Central memory CD8-positive, alpha-beta T cell (primary cell): ENCODE measurements around the gene PDE4D.

ENCODE experiments used
- ATAC-seq: fragments of 150-1000 bp; cut with Tn5 transposase; replicated peaks from 2 replicates; pipeline ENCODE4 v1.10.0; 2022; ENCODE audit warnings: mild to moderate bottlenecking, moderate FRiP score, moderate number of reproducible peaks; ENCODE audit not compliant: poor library complexity, severe bottlenecking; ENCODE audit errors: extremely low read depth
- DNase-seq, 2 donors: peaks; one replicate each; pipeline ENCODE4 v3.0.0; 2021; ENCODE audit warnings: low spot score in 2 of 2
- H3K27ac Mint-ChIP-seq: one replicate; pipeline ENCODE4 v1.8.0; 2022; ENCODE audit warnings: low read depth, mild to moderate bottlenecking, moderate library complexity, mixed read lengths
- H3K27me3 Mint-ChIP-seq: one replicate; pipeline ENCODE4 v1.8.0; 2022; ENCODE audit warnings: mixed read lengths
- H3K36me3 Mint-ChIP-seq: one replicate; pipeline ENCODE4 v1.8.0; 2022; ENCODE audit warnings: mild to moderate bottlenecking, moderate library complexity, mixed read lengths; ENCODE audit not compliant: insufficient read depth
- H3K4me1 Mint-ChIP-seq: one replicate; pipeline ENCODE4 v1.8.0; 2022; ENCODE audit warnings: mixed read lengths
- H3K4me3 Mint-ChIP-seq: one replicate; pipeline ENCODE4 v1.8.0; 2022; ENCODE audit warnings: mild to moderate bottlenecking, moderate library complexity, mixed read lengths
- H3K9me3 Mint-ChIP-seq: one replicate; pipeline ENCODE4 v1.8.0; 2022; ENCODE audit warnings: mixed read lengths

PDE4D gene

DNA sequence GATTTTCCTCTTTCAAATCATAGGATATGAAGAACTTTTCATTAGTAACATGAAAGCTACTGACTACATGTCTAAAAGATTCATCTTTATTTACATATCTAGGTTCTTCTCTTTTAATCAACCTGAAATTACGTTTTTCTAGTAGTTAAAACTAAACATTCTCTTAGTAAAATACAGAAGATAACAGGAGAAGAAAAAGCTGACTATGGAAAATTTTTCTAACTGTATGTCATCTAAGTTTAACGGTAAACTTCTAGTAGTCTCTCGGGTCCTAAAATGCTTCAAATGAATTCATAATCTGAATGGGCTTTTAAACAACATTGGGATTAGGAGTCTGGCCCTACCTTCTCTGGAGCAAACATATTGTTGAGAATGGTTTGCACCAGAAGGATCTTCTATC lies 151.9 kb downstream of the PDE4D start:
- DNase-seq (no peak), ATAC-seq (no peak)
- Mint-ChIP-seq H3K9me3 (no peaks in the 10 kb centered on the region), H3K36me3 (no peaks in the 10 kb centered on the region), H3K27ac (no peak overlapping the region), H3K27me3 (no peaks in the 10 kb centered on the region), H3K4me1 (no peaks in the 10 kb centered on the region), H3K4me3 (no peak overlapping the region)

DNA sequence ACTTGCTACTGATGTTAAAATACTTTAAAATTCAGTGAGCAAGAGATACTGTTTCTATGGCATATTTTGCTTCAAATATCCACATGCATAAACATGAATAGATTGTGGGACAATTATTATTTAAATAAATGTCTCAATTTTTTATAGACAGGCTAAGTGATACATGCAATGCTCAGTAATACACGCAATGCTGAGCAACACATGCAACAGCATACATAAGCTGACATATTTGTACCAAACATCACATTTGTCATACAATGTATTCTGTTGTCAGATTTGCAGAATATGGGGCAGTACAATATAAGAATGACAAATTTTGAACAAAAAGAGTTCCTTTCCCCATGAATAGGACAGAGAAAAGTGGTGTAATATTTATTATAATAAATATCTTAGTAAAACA lies 155.5 kb downstream of the PDE4D start:
- Mint-ChIP-seq H3K36me3 (no peaks in the 10 kb centered on the region), H3K9me3 (no peaks in the 10 kb centered on the region), H3K27ac (no peak overlapping the region), H3K4me1 (no peaks in the 10 kb centered on the region), H3K27me3 (no peaks in the 10 kb centered on the region), H3K4me3 (no peak overlapping the region)
- no peak for DNase-seq
- no peak for ATAC-seq

DNA sequence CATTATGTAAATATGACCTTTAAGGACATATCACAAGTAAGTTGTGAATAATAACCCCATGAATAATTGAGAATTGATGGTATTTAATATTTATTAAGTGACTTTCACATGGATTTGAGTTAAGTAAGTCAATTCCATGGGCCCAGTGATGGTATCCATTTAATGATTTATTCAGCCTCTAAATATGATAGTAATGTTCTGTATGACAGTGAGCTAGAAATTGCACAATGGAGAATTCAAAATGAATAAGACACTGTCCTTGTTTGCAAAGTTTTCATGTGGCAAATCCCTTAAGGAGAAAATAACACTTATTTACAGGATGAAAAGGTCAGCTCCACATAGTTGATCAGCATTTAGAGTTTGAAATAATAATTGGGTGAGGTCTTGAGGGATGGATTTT lies 160.7 kb downstream of the PDE4D start:
- no peaks in the 10 kb centered on the region for H3K4me1 Mint-ChIP-seq
- no peaks in the 10 kb centered on the region for H3K27me3 Mint-ChIP-seq
- H3K4me3 Mint-ChIP-seq = no peak overlapping the region
- H3K27ac Mint-ChIP-seq = no peak overlapping the region
- H3K36me3 Mint-ChIP-seq = no peaks in the 10 kb centered on the region
- H3K9me3 Mint-ChIP-seq = no peaks in the 10 kb centered on the region
- ATAC-seq (no peak), DNase-seq (no peak)

DNA sequence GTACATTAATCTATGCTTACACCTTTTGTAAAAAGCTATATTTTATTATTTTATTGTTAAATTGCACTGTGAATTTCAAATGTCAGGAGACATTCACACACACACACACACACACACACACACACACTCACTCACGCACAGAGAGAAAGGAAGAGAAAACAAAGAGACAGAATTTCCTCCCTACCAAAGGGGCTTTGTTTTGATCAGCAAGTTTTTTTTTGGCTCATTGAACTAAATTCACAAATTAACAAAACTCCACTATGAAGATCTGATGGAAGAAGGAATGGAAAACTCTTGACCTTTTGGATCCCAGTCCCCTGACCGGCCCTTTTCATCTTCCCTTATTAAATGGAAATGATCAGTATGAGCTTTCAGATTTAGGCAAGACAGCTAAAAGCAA lies 161.2 kb downstream of the PDE4D start:
- Mint-ChIP-seq H3K27ac (no peak overlapping the region), H3K27me3 (no peaks in the 10 kb centered on the region), H3K9me3 (no peaks in the 10 kb centered on the region), H3K36me3 (no peaks in the 10 kb centered on the region), H3K4me1 (no peaks in the 10 kb centered on the region), H3K4me3 (no peak overlapping the region)
- DNase-seq (no peak), ATAC-seq (no peak)

DNA sequence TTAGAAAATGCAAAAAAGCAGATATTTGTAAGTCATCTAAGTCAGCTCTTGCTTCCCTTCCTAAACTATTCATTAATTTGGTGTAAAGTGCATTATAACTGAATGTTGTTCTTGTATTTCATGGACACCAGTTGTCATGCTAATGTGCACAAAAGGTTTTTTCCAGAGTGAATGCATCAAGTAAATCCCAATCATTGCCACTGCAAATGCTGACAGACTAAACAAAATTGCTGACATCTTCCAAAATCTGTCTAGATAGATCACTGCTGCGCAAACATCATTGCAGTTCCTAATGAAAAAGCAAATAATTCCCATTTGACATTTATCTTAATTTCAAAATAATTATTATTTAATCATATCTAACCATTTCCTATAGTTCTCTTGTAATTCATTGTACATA lies 161.7 kb downstream of the PDE4D start:
- Mint-ChIP-seq H3K27ac (no peak overlapping the region), H3K9me3 (no peaks in the 10 kb centered on the region), H3K4me3 (no peak overlapping the region), H3K27me3 (no peaks in the 10 kb centered on the region), H3K4me1 (no peaks in the 10 kb centered on the region), H3K36me3 (no peaks in the 10 kb centered on the region)
- DNase-seq (no peak), ATAC-seq (no peak)

DNA sequence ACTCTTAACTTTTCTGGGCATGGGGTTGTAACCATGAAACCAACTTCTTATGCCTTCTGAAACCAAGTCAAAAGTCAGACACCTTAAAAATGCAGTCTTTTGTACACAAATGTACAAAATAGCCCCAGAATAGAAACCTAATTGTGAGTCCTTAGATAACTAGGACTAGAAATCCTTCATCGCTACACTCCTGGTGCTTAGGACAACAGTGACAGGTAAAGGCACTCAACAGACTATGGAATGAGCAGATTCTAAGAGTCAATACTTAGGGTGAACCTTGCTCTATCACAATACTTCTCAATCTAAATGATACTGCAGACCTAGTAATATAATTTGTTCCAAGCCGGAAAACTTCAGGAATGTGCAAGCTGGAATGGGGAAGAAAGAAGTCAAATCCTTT lies 163.7 kb downstream of the PDE4D start:
- no peaks in the 10 kb centered on the region for H3K27me3 Mint-ChIP-seq
- H3K36me3 Mint-ChIP-seq = no peaks in the 10 kb centered on the region
- no peaks in the 10 kb centered on the region for H3K4me1 Mint-ChIP-seq
- no peak for DNase-seq
- no peak for ATAC-seq
- no peaks in the 10 kb centered on the region for H3K9me3 Mint-ChIP-seq
- H3K27ac Mint-ChIP-seq = no peak overlapping the region
- no peak overlapping the region for H3K4me3 Mint-ChIP-seq

DNA sequence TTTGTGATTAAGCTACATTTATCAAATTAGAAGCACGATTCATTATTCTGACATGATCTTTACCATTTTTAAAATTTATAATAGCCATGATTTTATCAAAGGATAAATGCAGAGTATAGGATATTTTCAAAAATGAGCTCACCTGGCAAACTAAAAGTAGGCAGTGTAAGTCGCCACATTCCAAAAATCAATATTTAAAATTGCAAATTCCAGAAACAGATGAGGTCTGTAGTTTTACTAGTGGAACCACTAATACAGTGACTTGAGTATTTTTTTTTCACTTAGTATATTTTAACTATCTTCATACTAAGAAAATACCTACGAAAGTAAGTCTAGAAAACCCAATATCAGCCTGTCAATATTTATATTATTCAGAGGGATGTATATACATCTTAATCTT lies 164.2 kb downstream of the PDE4D start:
- no peak overlapping the region for H3K27ac Mint-ChIP-seq
- H3K9me3 Mint-ChIP-seq = no peaks in the 10 kb centered on the region
- ATAC-seq (no peak), DNase-seq (no peak)
- no peaks in the 10 kb centered on the region for H3K36me3 Mint-ChIP-seq
- no peak overlapping the region for H3K4me3 Mint-ChIP-seq
- H3K4me1 Mint-ChIP-seq = no peaks in the 10 kb centered on the region
- no peaks in the 10 kb centered on the region for H3K27me3 Mint-ChIP-seq

DNA sequence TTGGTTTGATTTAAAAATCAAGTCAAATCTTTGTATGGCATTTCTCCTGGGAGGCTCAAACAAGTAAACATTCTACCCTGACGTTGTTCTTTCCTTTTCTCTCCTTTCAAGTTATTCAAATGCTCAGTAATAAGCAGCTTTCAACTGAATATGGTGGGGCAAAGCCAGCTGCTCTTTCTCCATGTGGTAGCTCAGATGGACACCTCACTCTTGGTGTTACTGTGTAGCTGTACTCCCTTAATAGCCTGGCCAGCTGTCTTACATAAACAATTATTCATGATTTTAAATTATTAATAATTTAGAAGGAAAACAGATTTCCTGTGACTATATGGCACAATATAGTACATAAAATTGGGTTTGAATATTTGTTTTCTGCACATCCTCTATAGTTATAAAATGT lies 165.2 kb downstream of the PDE4D start:
- Mint-ChIP-seq H3K36me3 (no peaks in the 10 kb centered on the region), H3K4me3 (no peak overlapping the region), H3K27me3 (no peaks in the 10 kb centered on the region), H3K27ac (no peak overlapping the region), H3K4me1 (no peaks in the 10 kb centered on the region), H3K9me3 (no peaks in the 10 kb centered on the region)
- no peak for DNase-seq
- no peak for ATAC-seq

DNA sequence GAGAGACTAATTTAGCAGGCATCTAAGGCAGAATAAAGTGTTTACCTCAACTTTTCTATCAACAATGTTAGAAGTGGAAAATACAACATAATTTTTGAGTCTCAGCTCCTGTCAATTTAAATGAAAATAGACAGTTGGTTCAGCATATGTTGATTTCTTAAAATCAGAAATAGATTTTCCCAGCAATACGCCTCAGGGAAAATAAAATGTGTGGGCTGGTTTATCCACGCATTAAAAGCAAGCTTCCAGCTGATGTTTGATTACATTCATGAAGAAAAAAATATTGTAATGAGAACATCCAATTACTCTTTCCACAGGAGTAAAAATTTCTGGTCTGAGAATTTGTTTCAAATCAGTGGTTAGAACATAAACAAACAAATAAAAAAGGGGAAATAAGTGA lies 166.3 kb downstream of the PDE4D start:
- Mint-ChIP-seq H3K27ac (no peak overlapping the region), H3K36me3 (no peaks in the 10 kb centered on the region), H3K9me3 (no peaks in the 10 kb centered on the region), H3K4me3 (no peak overlapping the region), H3K4me1 (no peaks in the 10 kb centered on the region), H3K27me3 (no peaks in the 10 kb centered on the region)
- DNase-seq (no peak), ATAC-seq (no peak)

DNA sequence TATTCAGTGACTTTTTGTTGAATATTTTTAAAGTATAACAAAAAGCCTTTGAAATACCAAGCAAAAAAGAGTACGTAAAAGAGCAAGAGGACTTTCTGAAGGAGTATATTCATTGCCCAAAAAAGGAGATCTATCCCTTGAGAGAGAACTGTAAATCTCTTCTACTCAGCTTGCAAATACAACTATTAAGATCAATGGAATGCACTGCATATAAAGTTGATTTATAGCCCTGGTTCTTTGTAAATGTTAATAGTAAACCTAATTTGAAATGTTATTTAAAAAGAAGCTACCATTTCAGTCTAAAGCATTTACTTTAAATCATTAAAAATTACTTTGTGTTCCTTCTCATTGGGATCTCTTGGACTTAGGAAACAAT lies 168.1 kb downstream of the PDE4D start:
- Mint-ChIP-seq H3K4me3 (no peak overlapping the region), H3K4me1 (no peaks in the 10 kb centered on the region), H3K27ac (no peak overlapping the region), H3K9me3 (no peaks in the 10 kb centered on the region), H3K27me3 (no peaks in the 10 kb centered on the region), H3K36me3 (no peaks in the 10 kb centered on the region)
- DNase-seq = no peak
- no peak for ATAC-seq

DNA sequence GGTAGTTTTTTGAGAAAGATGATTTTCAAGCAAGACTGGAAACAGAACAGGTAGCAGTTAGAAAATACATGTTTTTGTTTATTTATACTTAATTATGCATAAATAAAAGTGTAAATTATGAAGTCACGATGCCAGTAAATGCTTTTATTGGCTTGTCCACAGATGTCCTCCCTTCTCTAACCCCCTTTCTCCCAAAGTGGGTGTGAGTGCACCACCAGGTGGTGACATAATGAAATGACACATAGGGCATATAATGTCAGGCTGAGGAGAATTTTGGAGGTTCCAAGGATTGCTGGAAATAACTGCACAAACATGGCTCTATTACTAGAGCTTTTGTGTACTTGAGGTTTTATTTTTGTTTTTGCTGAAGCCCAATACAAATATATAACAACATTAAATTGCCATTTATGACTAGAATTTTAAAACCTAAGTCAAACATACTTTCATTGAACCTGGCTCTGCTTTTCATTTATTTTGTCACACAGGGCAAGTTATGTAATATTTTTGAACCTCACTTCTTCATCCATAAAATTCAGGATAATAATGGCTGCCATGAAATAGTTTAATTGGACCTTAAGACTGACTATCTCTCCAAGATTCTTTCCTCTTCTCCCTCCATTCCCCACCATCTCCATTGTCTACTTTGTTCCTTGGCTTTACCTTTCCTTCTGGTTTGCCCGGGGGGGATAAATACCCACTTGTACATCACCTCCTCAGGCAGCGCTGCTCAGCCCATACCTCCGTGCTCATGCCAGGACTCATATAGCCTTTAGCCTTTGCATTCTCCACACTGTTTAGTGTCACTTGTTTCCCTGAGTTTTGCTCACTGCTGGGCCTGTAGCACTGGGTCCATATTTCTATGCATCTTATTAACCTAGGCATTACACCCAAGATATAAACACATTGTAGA lies 168.8 kb downstream of the PDE4D start:
- no peak for ATAC-seq
- no peak overlapping the region for H3K27ac Mint-ChIP-seq
- H3K36me3 Mint-ChIP-seq = no peaks in the 10 kb centered on the region
- DNase-seq = no peak
- no peaks in the 10 kb centered on the region for H3K27me3 Mint-ChIP-seq
- H3K9me3 Mint-ChIP-seq = no peaks in the 10 kb centered on the region
- H3K4me3 Mint-ChIP-seq = no peak overlapping the region
- no peaks in the 10 kb centered on the region for H3K4me1 Mint-ChIP-seq

DNA sequence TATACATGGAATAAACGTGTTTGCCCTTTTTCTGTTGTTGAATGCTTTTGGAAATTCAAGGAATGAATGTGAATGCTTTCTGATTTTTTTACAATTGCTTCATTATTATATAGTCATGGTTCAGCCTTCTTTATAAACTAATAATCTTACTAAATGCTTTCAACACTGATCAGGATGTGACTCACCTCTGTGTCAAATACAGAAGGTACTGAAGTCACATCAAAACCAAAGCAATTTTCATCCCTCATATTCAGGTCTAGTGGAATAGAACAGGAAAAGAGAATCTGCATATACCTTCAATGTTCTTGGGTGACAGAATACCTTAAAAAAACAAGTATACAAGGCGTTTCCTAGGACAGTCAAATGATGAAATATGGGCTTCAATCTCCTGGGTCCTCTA lies 170.7 kb downstream of the PDE4D start:
- Mint-ChIP-seq H3K27me3 (no peaks in the 10 kb centered on the region), H3K9me3 (no peaks in the 10 kb centered on the region), H3K4me1 (no peaks in the 10 kb centered on the region), H3K27ac (no peak overlapping the region), H3K36me3 (no peaks in the 10 kb centered on the region), H3K4me3 (no peak overlapping the region)
- ATAC-seq (no peak), DNase-seq (no peak)

DNA sequence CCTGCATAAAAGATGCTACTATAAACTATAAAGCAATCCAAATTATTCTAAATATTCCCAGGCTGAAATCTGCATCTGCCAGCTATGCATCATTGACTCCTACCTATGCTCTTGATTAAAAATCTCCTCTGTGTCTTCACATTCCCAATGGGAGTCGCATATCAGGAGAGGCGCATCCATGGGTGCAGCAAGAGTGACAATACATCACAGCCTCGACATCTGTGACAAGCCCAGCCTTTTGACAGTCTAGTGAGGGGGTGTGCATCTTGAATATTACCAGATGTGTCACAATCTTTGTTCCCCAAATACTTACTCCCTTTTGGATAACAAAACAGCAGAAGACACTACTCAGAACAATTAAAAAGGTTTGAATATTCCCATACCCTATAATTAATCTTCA lies 171.8 kb downstream of the PDE4D start:
- no peak for ATAC-seq
- Mint-ChIP-seq H3K4me3 (no peak overlapping the region), H3K4me1 (no peaks in the 10 kb centered on the region), H3K36me3 (no peaks in the 10 kb centered on the region), H3K27me3 (no peaks in the 10 kb centered on the region), H3K9me3 (no peaks in the 10 kb centered on the region), H3K27ac (no peak overlapping the region)
- DNase-seq = no peak
